NB4 (cell line): ENCODE results near the gene MAP1B.

Experiments
- POLR2A ChIP-seq: IDR thresholded peaks from 2 replicates; pipeline ENCODE4 v1.6.1; 2011; ENCODE audit warnings: mild to moderate bottlenecking; ENCODE audit not compliant: insufficient read length; ENCODE audit errors: extremely low read depth
- TF ChIP-seq, protein P1 (sequence below): IDR thresholded peaks from one replicate; pipeline ENCODE4 v1.5.1; 2012; ENCODE audit warnings: low read depth, low read length
- TF ChIP-seq, protein P2 (sequence below): IDR thresholded peaks from 2 replicates; pipeline ENCODE4 v1.6.1; 2011; ENCODE audit warnings: low read depth, low read length

DNA sequence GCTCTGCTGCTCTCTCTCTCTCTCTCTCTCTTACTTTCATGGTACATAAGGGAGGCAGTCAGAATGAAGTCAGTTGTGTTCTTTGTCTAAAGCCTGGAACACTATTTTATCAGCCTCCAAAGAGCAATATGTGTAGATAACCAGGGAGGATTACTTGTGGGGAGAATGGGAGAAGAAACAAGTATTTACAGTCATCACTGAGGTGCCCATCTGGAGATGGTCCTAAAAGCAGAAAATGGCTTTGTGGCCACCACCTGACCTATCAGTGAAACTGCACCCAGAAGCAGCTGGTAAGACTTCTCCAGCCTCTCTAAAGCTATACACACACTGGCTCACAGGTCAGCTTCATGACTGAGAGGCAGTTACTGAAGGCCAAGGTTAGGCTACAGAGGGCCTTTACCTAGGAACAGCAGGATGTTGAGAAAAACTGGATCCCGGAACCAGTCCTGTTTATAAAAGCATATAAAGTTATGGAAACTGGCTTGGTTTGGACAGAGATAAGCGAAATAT is 137.6 kb downstream of the MAP1B start:
- TF ChIP-seq, protein P1, sequence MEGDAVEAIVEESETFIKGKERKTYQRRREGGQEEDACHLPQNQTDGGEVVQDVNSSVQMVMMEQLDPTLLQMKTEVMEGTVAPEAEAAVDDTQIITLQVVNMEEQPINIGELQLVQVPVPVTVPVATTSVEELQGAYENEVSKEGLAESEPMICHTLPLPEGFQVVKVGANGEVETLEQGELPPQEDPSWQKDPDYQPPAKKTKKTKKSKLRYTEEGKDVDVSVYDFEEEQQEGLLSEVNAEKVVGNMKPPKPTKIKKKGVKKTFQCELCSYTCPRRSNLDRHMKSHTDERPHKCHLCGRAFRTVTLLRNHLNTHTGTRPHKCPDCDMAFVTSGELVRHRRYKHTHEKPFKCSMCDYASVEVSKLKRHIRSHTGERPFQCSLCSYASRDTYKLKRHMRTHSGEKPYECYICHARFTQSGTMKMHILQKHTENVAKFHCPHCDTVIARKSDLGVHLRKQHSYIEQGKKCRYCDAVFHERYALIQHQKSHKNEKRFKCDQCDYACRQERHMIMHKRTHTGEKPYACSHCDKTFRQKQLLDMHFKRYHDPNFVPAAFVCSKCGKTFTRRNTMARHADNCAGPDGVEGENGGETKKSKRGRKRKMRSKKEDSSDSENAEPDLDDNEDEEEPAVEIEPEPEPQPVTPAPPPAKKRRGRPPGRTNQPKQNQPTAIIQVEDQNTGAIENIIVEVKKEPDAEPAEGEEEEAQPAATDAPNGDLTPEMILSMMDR: peak; percentile 32
- no peak for TF ChIP-seq POLR2A
- TF ChIP-seq, protein P2, sequence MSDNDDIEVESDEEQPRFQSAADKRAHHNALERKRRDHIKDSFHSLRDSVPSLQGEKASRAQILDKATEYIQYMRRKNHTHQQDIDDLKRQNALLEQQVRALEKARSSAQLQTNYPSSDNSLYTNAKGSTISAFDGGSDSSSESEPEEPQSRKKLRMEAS: no peak
